Activated CD8-positive, alpha-beta memory T cell treated with anti-CD3 and anti-CD28 coated beads, Interleukin-2, amount 10 ng/mL, durations not matched to agents 7 days and 5 days (primary cell): ENCODE results near the gene NAPSA. TPM values are rescaled to one million over a fixed set of nuclear protein-coding genes. Genes with fewer than 3 reads are reported as not detected.

ENCODE experiments used
- ATAC-seq: fragments of 150-1000 bp; cut with Tn5 transposase; one replicate; pipeline ENCODE4 v1.10.0; 2021; ENCODE audit warnings: moderate library complexity
- CTCF ChIA-PET: fragments of 350-600 bp; sonication (Branson Sonifier 250); formaldehyde crosslinking; loops from one replicate; lab custom pipeline; 2021; ENCODE audit warnings: antibody characterized with exemption; lab: Charles Lee
- DNase-seq: peaks from one replicate; pipeline ENCODE4 v3.0.0-alpha.2; 2020
- H3K27ac Mint-ChIP-seq: one replicate; pipeline ENCODE4 v1.8.0; 2021; ENCODE audit warnings: mild to moderate bottlenecking, mixed read lengths
- H3K27me3 Mint-ChIP-seq: one replicate; pipeline ENCODE4 v1.8.0; 2021; ENCODE audit warnings: mixed read lengths
- H3K36me3 Mint-ChIP-seq: one replicate; pipeline ENCODE4 v1.8.0; 2021; ENCODE audit warnings: mild to moderate bottlenecking, mixed read lengths
- H3K4me1 Mint-ChIP-seq: one replicate; pipeline ENCODE4 v1.8.0; 2021; ENCODE audit warnings: mixed read lengths
- H3K4me3 Mint-ChIP-seq: one replicate; pipeline ENCODE4 v1.8.0; 2021; ENCODE audit warnings: mild to moderate bottlenecking, moderate library complexity, mixed read lengths
- H3K9me3 Mint-ChIP-seq: one replicate; pipeline ENCODE4 v1.8.0; 2022; ENCODE audit warnings: low read depth, mixed read lengths
- total RNA-seq, 2 experiments: library from RNA; stranded (reverse); gene quantifications; one replicate each; pipeline ENCODE4 v1.2.3, GENCODE V29; 2021

Gene NAPSA
- total RNA-seq, 2 experiments from 2014 or later = 5.3 to 8.8 TPM

GRCh38 chr19:50320596-50320995 lies 44.8 kb downstream of the NAPSA start:
- ATAC-seq (no peak), DNase-seq (no peak)
- no peaks in the 10 kb centered on the region for H3K9me3 Mint-ChIP-seq
- H3K4me3 Mint-ChIP-seq = no peak overlapping the region
- H3K4me1 Mint-ChIP-seq = peaks cover 2% of the 10 kb centered on the region
- CTCF ChIA-PET = interaction anchor here (0.6 kb wide), 1 partner anchor 66 kb away, joined by 3 read pairs; no protein-coding TSS in a partner anchor
- H3K27me3 Mint-ChIP-seq = peaks cover 15% of the 10 kb centered on the region
- no peak overlapping the region for H3K27ac Mint-ChIP-seq
- H3K36me3 Mint-ChIP-seq = no peaks in the 10 kb centered on the region

- CTCF ChIA-PET = interaction anchor here (1.3 kb wide), 1 partner anchor 9 kb away, joined by 3 read pairs; the partner anchor contains the start of gene KCNC3
- H3K27ac Mint-ChIP-seq = no peak overlapping the region
Observed at GRCh38 chr19:50320051-50320450, 45.4 kb downstream of the NAPSA start.

GRCh38 chr19:50319156-50319555 lies 46.3 kb downstream of the NAPSA start:
- no peak overlapping the region for H3K4me3 Mint-ChIP-seq
- H3K27ac Mint-ChIP-seq = no peak overlapping the region
- H3K36me3 Mint-ChIP-seq = no peaks in the 10 kb centered on the region
- no peak for DNase-seq
- no peaks in the 10 kb centered on the region for H3K9me3 Mint-ChIP-seq
- no peak for ATAC-seq
- CTCF ChIA-PET = interaction anchor here (0.8 to 1.3 kb wide), 3 partner anchors 9 to 553 kb away, joined by 3 to 6 read pairs (median 3); partner anchors contain the start of gene KCNC3
- peaks cover 4% of the 10 kb centered on the region for H3K4me1 Mint-ChIP-seq
- H3K27me3 Mint-ChIP-seq = peaks cover 22% of the 10 kb centered on the region

More at GRCh38 chr19:50320051-50320450, 45.4 kb downstream of the NAPSA start:
- H3K4me1 Mint-ChIP-seq = peaks cover 2% of the 10 kb centered on the region
- ATAC-seq (no peak), DNase-seq (no peak)
- no peaks in the 10 kb centered on the region for H3K36me3 Mint-ChIP-seq
- H3K4me3 Mint-ChIP-seq = no peak overlapping the region
- peaks cover 17% of the 10 kb centered on the region for H3K27me3 Mint-ChIP-seq
- no peaks in the 10 kb centered on the region for H3K9me3 Mint-ChIP-seq

GRCh38 chr19:50318438-50318837 lies 47.0 kb downstream of the NAPSA start:
- ATAC-seq = no peak
- H3K27me3 Mint-ChIP-seq = peaks cover 29% of the 10 kb centered on the region
- peaks cover 4% of the 10 kb centered on the region for H3K4me1 Mint-ChIP-seq
- no peaks in the 10 kb centered on the region for H3K9me3 Mint-ChIP-seq
- DNase-seq = no peak
- no peak overlapping the region for H3K4me3 Mint-ChIP-seq
- no peaks in the 10 kb centered on the region for H3K36me3 Mint-ChIP-seq
- CTCF ChIA-PET = interaction anchor here (1.0 kb wide), 1 partner anchor 60 kb away, joined by 6 read pairs; no protein-coding TSS in a partner anchor
- H3K27ac Mint-ChIP-seq = no peak overlapping the region

- Mint-ChIP-seq H3K4me3 (no peak overlapping the region), H3K27me3 (peaks cover 39% of the 10 kb centered on the region), H3K27ac (no peak overlapping the region), H3K36me3 (no peaks in the 10 kb centered on the region), H3K9me3 (no peaks in the 10 kb centered on the region), H3K4me1 (peaks cover 4% of the 10 kb centered on the region)
- ATAC-seq (no peak), DNase-seq (no peak)
- CTCF ChIA-PET = no interaction called here
Observed at GRCh38 chr19:50317115-50317514, 48.3 kb downstream of the NAPSA start.

- H3K27ac Mint-ChIP-seq = no peak overlapping the region
- no peak for DNase-seq
Observed at GRCh38 chr19:50315773-50316448, 49.5 kb downstream of the NAPSA start.

GRCh38 chr19:50314724-50315708 lies 50.4 kb downstream of the NAPSA start:
- H3K27ac Mint-ChIP-seq = no peak overlapping the region
- H3K9me3 Mint-ChIP-seq = no peaks in the 10 kb centered on the region
- CTCF ChIA-PET = no interaction called here
- ATAC-seq (no peak), DNase-seq (no peak)
- no peaks in the 10 kb centered on the region for H3K36me3 Mint-ChIP-seq
- H3K4me3 Mint-ChIP-seq = no peak overlapping the region
- peaks cover 53% of the 10 kb centered on the region for H3K27me3 Mint-ChIP-seq
- H3K4me1 Mint-ChIP-seq = peaks cover 4% of the 10 kb centered on the region

More at GRCh38 chr19:50315773-50316448, 49.5 kb downstream of the NAPSA start:
- Mint-ChIP-seq H3K27me3 (peaks cover 45% of the 10 kb centered on the region), H3K4me3 (no peak overlapping the region), H3K36me3 (no peaks in the 10 kb centered on the region), H3K4me1 (peaks cover 4% of the 10 kb centered on the region), H3K9me3 (no peaks in the 10 kb centered on the region)
- ATAC-seq = no peak
- CTCF ChIA-PET = interaction anchor here (0.5 kb wide), 1 partner anchor 48 kb away, joined by 3 read pairs; no protein-coding TSS in a partner anchor

- Mint-ChIP-seq H3K4me3 (no peak overlapping the region), H3K27me3 (peaks cover 55% of the 10 kb centered on the region), H3K27ac (no peak overlapping the region), H3K4me1 (peaks cover 4% of the 10 kb centered on the region), H3K36me3 (no peaks in the 10 kb centered on the region), H3K9me3 (no peaks in the 10 kb centered on the region)
- ATAC-seq (no peak), DNase-seq (no peak)
- CTCF ChIA-PET = no interaction called here
Observed at GRCh38 chr19:50313812-50314536, 51.5 kb downstream of the NAPSA start.

GRCh38 chr19:50312967-50313811 lies 52.2 kb downstream of the NAPSA start:
- ATAC-seq (no peak), DNase-seq (no peak)
- H3K9me3 Mint-ChIP-seq = no peaks in the 10 kb centered on the region
- peaks cover 58% of the 10 kb centered on the region for H3K27me3 Mint-ChIP-seq
- H3K4me1 Mint-ChIP-seq = peaks cover 4% of the 10 kb centered on the region
- no peak overlapping the region for H3K27ac Mint-ChIP-seq
- no peaks in the 10 kb centered on the region for H3K36me3 Mint-ChIP-seq
- H3K4me3 Mint-ChIP-seq = no peak overlapping the region
- CTCF ChIA-PET = no interaction called here

GRCh38 chr19:50311723-50312635 lies 53.5 kb downstream of the NAPSA start:
- DNase-seq = no peak
- peaks cover 58% of the 10 kb centered on the region for H3K27me3 Mint-ChIP-seq
- ATAC-seq = no peak
- no peak overlapping the region for H3K4me3 Mint-ChIP-seq
- no peak overlapping the region for H3K27ac Mint-ChIP-seq
- H3K4me1 Mint-ChIP-seq = peaks cover 4% of the 10 kb centered on the region
- H3K9me3 Mint-ChIP-seq = no peaks in the 10 kb centered on the region
- H3K36me3 Mint-ChIP-seq = no peaks in the 10 kb centered on the region
- CTCF ChIA-PET = no interaction called here

GRCh38 chr19:50310759-50311465 lies 54.5 kb downstream of the NAPSA start:
- no peak overlapping the region for H3K4me3 Mint-ChIP-seq
- no peak for DNase-seq
- H3K4me1 Mint-ChIP-seq = peaks cover 3% of the 10 kb centered on the region
- H3K36me3 Mint-ChIP-seq = no peaks in the 10 kb centered on the region
- H3K27me3 Mint-ChIP-seq = peaks cover 53% of the 10 kb centered on the region
- no peaks in the 10 kb centered on the region for H3K9me3 Mint-ChIP-seq
- no peak for ATAC-seq
- CTCF ChIA-PET = no interaction called here
- no peak overlapping the region for H3K27ac Mint-ChIP-seq
